Measurements from ENCODE around the gene RPAP2.
"Not testable (repeated sequence)": the region's sequence is repeated elsewhere in the genome, so short reads cannot be mapped to it uniquely, and the experiment has no call there.

The RPAP2 gene

DNA sequence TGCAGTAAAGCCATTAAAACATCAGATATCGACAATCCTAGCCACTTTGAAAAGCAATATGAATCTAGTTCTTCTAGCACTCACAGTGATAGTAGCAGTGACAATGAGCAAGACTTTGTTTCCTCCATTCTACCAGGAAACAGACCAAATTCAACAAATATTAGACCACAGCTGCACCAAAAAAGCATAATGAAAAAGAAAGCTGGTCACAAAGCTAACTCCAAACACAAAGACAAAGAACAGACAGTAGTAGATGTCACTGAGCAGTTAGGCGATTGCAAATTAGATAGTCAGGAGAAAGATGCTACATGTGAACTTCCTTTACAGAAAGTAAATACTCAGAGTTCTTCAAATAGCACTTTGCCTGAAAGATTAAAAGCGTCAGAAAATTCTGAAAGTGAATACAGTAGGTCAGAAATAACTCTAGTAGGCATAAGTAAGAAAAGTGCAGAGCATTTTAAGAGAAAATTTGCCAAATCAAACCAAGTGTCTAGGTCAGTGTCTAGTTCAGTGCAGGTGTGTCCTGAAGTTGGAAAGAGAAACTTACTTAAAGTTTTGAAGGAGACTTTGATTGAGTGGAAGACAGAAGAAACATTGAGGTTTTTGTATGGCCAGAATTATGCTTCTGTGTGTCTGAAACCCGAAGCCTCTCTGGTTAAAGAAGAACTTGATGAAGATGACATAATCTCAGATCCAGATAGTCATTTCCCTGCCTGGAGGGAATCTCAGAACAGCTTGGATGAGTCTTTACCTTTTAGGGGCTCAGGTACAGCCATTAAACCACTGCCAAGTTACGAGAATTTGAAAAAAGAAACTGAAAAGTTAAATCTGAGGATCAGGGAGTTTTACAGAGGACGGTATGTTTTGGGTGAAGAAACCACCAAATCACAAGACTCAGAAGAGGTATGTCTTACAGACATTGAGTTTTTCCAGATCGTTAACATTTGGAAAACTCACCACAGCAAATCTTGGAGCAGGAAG, 24.9 kb downstream of the RPAP2 start:
- no peak for DNase-seq

DNA sequence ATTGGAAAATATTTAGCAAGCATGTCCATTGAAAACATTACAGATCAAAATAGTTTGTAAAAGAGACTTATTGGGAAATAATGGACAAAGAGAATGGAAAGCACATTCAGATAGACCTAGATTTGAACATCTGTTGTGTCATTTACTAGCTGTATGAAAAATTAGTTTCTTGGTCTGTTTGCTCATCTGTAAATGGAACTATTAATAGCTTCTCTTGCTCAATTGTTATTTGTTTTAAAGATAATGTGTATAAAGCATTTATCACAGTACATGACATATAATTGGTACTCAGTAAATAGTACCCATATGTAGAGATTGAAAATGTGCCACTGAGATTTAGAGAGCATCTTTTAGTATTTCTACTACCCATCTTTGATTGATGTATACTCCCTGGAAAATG, 25.9 kb downstream of the RPAP2 start:
- no peak for DNase-seq

DNA sequence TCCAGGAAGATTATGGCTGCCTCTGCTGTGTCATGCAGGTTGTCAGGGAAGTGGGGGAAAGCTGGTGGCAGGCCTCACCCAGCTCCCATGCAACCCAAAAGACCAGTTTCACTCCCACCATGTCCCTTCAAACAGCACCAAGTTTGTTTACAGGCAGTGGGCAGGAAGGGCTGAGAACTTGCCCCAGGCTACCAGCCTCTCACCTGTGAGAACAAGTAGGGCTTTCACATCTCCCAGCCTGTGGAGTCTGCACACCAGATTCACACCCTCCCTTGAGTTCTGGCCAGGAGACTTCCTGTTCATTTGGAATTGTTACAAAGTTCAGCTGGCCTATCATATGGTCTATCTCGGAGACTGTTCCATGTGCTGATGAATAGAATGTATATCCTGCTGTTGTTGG, 27.8 kb downstream of the RPAP2 start:
- no peak for DNase-seq

DNA sequence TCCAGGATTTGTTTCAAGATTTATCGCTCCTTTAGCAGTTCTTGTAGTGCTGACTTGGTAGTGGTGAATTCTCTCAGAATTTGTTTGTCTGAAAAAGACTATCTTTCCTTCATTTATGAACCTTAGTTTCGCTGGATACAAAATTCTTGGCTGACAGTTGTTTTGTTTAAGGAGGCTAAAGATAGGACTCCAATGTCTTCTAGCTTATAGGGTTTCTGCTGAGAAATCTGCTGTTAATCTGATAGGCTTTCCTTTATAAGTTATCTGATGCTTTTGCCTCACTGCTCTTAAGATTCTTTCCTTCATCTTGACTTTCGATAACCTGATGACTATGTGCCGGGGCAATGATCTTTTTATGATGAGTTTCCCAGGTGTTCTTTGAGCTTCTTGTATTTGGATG, 28.9 kb downstream of the RPAP2 start:
- DNase-seq = no peak

DNA sequence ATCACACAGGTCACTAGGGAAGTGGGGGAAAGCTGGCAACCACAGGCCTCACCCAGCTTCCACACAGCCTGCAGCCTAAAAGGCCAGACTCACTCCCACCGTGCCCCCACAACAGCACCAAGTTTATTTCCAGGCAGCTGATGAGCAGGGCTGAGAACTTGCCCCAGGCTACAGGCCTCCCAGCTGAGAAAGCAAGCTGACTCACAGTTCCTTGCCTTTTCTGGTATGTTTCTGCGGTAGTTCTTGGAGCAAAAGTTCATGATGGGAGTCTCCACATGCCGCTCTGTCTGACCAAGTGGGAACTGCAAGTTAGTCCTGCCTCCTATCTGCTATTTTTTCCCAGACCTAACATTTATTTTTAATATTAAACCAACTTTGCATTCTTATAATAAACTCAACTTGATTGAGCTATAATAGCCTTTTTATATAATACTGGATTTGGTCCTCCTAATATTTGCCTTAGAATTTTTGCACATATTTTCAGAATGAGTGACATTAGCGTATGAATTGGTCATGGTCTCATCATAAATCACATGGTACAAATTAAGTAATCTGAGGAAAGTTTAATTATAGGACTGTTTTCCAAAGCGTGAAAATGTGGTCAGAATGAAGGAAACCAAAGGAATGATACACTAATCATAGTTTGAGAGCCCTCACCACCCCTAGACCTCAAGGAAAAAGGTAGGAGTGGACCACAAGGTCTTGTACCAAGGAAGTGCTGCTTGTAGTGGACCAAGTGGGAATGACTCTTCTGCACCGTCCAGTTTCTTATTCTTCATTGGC, 30.7 kb downstream of the RPAP2 start:
- no peak for DNase-seq

DNA sequence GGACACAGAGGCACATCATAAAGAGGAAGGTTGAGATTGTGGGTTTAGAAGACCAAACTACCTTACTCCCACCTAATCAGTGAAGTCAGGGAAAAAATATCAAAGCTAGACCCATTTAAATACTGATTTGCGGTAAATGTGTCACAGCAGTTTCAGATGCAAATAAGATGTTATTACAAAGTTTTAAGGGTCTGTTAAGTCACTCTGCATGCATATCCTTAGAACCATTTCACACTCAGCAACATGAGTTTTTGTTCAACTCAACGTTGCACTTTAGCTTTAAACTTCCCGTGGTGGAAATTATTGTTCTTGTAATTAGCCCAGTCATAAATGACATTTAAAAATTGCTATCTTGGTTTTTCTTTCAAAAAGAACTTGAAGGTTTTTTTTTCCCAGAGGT, 34.8 kb downstream of the RPAP2 start:
- no peak for DNase-seq

DNA sequence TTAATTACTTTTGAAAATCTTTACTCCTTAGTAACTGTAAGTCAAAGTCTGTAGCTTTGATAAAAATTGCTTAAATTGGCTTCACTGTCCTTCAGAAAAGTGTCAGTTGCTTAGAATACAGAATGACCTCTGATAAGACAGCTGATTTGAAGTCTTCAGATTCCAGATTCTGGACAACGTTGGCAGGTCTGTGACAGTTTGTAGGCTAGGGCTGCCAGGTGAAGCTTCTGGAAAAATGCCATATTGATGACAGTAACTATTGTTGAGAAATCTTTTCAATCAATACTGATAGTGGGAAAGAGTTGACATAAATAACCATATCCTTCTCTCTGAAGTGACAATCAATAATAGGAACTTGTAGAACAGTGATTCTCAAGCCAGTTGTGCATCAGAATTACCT, 41.3 kb downstream of the RPAP2 start:
- DNase-seq = no peak

DNA sequence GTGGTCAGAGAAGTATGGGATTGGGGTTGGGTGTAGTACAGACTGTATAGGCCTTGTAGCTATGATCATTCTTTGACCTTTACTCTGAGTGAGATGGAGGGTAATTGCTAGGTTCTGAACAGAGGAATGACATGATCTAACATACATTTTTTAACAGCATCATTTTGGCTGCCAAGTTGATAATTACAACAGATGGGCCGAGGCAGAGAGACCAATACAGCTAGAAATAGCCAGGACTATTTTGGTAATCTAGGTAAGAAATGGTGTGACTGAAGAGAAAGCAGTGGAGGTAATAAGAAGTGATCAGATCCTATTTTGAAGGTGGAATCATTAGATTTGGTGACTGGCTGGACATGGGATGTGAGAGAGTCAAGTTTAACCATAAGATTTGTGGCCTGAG, 43.5 kb downstream of the RPAP2 start:
- no peak for DNase-seq

DNA sequence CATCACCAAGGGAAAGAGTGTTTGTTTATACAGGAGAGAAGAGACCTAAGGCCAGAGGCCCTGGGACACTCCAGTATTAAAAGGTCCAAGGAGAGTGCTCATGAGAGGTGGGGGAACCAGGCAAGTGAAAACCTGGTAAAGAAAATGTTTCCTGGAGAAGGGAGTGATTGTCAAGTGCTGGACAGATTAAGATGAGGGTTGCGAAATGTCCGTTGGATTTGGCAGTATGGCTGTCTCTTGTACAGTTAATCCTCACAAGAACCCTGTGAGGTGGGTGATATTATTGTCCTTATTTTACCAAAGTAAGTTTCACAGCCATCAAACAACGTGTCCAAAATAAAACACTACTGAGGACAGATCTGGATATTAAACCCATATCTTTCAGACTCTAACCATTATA, 44.2 kb downstream of the RPAP2 start:
- no peak for DNase-seq

DNA sequence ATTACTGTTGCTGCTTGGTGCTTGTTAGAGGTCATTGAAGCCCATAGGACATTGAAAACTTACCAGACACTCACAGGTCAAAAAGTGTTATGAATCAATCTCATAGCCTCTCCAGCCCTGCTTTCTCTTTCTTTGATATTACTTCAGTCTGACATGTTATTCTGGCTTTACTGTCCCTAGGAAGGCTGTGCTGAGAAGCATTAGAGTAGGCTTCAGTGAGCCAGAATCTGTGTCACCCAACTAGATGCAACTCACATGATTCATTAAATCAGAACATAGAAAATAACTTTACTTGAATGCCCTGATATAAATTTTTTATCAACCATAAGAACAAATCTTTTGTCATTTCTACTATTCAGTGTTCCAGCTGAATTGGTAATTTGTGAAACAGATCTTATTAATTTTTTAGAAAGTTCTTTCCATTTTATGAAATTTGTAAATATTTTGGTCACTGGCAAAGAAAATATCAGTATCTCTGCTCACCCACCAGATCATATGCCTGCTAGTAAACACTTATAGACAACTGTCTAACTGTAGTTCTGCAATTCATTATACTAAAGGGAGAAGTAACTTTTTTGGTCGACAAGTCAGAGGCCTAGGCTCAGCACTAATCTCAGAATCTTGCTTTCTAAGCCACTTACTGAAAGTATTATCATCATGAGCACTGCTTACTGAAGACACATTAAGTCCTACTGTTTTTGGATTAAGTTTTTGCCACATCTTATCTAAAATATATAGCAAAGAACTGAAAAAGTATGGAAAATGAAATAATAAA, 48.2 kb downstream of the RPAP2 start:
- no peak for DNase-seq

DNA sequence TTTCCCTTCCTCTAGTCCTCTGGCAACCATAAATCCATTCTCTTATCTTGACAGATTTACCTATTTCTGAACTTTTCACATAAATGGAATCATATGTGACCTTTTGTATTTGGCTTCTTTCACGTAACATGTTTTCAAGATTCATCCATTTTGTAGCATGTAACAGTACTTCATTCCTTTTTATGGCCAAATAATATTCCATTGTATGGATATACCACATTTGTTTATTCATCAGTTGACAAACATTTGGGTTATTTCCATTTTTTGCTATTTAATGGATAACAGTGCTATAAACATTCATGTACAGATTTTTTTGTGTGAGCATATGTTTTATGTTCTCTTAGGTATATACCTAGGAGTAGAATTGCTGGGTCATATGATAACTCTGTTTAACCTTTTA, 54.0 kb downstream of the RPAP2 start:
- DNase-seq = no peak

DNA sequence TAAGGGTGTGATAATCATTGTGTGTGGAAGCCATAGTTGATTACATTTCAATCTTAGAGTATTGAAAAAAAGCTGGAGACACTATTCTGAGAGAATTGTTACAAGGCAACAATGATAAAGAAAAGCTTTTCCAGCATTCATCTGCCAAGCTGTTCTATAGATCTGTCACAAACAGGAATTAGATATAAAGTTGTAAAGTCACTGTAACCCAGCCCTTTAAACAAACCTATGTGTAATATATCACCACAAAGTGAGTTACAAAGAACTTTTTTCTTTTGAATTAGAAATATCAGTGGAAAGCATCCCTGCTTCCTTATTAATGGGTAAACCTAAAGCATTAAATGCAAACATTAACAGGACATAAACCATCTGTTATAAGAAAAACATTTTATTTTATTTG, 55.4 kb downstream of the RPAP2 start:
- no peak for DNase-seq

DNA sequence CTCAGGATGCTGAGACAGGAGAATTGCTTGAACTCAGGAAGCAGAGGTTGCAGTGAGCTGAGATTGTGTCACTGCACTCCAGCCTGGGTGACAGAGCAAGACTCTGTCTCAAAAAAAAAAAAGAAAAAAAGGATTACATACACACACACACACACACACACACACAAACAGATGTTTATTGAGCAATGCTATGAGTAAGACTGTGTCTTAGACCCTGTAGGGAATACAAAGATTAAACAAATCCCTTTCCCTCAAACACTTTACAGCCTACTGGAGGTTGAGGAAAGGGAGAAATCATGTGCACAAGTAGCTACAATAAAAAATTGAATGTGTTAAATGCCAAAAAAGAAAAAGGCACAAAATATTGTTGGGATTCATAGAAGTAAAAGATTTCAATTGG, 58.1 kb downstream of the RPAP2 start:
- DNase-seq = no peak

DNA sequence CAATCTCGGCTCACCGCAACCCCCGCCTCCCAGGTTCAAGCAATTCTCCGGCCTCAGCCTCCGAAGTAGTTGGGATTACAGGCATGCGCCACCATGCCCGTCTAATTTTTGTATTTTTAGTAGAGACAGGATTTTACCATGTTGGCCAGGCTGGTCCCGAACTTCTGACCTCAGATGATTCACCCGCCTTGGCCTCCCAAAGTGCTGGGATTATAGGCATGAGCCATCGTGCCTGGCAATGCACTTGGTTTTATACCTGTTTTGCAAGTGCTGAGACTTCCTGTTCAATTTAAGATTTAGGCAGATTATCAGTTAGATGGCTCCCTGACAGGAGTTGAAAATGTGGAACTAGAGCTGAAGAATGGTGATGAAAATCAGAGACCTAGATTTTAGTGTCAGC, 60.5 kb downstream of the RPAP2 start:
- DNase-seq = not testable (repeated sequence)

DNA sequence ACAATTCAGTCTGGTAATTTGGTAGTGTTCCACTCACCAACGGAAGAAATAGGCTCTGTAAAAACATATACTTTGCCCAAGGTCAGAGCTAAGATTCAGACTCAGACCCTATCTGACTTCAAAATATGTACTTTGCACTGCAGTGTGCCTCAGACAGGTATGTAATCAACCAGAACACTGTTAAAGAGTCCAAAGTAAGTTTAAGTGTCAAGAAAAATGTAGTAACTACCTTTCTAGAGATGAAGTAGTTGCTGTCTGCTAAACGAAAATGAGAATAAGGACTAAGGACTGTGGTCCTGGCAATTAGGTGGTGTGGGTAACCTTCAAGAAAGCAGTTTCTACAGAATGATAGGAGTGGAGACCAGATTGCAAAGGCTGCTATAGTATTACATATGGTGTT, 61.1 kb downstream of the RPAP2 start:
- DNase-seq = no peak

DNA sequence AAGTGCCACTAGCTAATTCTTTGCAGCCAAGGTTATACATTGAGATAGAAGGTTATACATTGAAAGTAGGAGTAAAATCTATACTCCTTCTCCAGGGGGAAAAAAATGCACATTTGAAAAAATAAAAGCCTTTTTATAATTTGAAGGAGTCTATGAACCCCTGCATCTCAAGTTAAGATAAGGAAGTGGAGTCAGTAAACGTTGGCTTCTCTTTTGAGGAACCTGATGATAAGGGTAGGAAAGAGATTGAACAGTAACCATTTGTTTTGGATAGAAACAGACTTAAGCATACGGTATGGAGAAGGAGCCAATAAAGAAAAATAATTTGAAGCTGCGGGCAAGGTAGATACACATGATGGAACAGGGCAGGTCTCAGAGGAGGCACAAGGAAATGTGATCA, 64.1 kb downstream of the RPAP2 start:
- DNase-seq = no peak

DNA sequence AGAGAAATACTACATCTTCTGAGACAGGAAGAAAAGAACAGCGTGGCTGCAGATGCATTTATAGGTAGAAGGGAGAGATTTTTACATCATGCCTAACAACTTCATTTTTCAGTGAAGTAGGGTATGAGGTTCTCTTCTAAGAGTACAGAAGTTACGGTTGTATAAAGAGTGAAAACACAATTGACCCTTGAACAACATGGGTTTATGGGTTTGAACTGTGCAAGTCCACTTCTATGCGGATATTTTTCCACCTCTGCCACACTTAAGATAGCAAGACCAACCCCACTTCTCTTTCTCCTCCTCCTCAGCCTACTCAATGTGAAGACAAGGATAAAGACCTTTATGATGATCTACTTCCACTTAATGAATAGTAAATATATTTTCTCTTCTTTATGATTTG, 64.5 kb downstream of the RPAP2 start:
- no peak for DNase-seq

DNA sequence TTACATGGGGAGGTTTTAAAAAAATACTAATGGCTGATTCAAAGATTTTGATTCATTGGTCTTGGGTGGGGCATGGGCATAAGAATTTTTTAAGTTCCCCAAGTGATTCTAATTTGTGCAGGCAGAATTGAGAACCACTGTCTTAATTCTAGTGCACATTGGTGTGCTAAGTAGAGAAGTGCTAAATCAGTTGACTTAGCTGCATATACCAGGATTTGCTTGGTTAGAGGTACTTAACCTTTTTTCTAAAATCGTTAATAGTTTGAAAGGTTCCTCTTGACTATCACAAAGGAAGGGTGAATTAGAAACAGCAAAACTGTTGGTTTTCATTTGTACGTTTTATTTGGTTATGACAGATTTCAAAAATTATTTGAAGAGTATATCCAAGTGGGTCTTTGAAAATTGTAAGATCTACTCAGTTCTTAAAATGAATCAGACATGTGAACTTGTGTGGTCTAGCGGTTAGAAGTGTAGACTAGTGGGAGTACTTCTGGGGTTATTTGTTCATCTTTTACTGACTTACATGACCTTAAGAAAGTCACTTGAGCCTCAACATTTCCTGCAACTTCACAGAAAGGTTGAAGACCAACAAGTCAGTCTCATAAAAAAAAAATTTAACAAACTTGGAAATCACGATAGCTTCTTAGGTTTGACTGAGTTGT, 66.7 kb downstream of the RPAP2 start:
- DNase-seq = no peak

DNA sequence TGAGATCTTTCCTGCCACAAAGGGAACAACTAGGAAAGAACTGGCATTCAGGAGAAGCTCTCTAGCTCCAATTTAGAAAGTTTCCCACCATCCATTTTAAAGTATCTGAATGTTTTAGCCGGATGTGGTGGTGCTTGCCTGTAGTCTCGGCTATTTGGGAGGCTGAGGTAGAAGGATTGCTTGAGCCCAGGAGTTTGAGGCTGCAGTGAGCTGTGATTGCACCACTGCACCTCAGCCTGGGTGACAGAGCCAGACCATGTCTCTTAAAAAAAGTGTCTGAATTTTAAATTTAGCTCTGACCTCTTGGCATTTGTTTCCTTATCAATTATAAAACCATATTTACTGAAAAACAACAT, 67.2 kb downstream of the RPAP2 start:
- no peak for DNase-seq

DNA sequence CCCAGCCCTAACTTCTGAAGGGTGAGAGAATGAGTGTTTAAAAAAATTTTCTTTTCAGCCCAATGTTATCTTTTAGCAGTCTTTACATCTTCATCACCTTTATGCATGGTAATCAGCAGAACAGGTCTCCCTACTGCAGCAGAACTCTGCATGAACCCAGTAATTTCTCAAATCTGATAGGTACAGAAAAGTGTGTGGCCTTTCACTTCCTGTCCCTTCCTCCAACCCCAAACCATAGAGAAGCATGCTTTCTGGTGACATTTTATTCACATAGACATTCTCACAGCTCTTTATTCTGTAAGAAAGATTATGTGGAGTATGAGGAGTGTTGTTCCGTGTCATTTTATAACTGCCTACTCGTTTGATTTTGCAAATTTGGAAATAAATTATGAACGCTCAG, 68.6 kb downstream of the RPAP2 start:
- DNase-seq = no peak

DNA sequence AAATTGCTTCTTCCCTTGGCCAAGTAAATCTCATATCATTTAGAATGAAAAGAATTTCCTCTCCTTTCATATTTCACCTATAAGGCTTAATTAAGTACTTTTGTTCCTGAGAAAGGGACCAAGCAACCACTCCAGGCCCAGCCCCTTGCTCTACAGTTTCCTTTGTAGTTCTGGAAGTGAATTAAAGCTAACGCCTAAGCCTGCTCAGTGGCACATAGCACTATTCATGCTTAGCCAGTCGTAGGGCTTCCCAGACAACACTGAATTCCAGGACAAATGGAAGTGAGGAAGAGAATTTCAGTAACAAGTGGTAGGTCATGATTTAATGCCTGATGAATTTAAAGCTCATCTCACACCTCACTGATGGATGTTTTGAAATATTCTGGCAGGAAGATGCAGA, 73.3 kb downstream of the RPAP2 start:
- no peak for DNase-seq

DNA sequence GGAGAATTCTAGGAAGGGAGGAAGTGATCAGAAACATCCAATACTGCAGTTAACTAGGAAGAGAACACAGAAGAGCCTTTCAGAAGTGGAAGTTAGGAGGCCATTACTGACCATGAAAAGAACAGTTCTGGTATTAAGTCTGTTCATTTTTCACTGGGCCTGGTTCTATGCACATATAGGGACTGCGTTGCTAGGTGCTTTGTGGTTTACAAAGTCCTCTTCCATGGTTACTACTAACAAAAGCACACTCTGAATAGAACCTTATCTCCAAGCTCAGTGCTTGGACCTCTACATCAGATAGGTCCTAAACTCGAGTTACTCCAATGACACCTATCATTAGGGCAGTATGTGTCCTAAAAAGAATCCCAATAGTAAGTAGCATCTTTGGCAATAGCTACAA, 75.4 kb downstream of the RPAP2 start:
- no peak for DNase-seq

DNA sequence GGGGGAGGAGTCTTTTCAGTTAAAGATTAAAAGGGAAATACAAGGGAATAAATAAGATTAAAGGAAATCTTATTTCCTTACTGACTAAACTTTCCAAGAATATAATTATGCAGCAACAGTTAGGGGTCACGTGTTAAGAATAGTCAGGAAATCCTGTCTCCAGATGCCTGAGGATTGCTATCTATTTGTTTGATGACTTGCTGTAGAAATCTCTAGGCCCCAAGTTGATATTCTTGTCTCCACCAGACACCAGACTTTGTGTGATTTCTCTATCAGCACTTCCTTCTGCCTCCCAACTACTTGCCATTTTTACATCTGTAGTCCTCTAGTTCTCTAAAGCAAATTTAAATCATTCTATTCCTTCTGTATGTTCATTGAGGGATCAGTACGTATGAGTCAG, 77.5 kb downstream of the RPAP2 start:
- DNase-seq = no peak

Data from stimulated activated naive CD4-positive, alpha-beta T cell (primary cell).